Coronary artery (tissue), 2 donors: ENCODE measurements around the gene ACIN1.

Source experiments
- DNase-seq: peaks from one replicate; pipeline ENCODE4 v3.0.0-alpha.2; 2017; ENCODE audit warnings: low spot score
- H3K27ac ChIP-seq, 2 donors: fragments of 200-600 bp; sonication (generic); one replicate each; pipeline ENCODE4 v1.5.1; 2016 to 2019
- H3K4me3 ChIP-seq: fragments of 200-600 bp; sonication (generic); 2 replicates; pipeline ENCODE4 v1.5.1; 2016; ENCODE audit warnings: mild to moderate bottlenecking, moderate library complexity
- CTCF ChIP-seq: fragments of 200-600 bp; sonication (generic); IDR thresholded peaks from one replicate; pipeline ENCODE4 v1.5.1; 2019; ENCODE audit warnings: antibody characterized with exemption

ACIN1 gene

GRCh38 chr14:23071921-23072539 is 22.9 kb downstream of the ACIN1 start:
- peak overlapping the region; percentile 88 for H3K4me3 ChIP-seq
- H3K27ac ChIP-seq = peak overlapping the region; percentile 67 to 89
- DNase-seq = no peak
- no peak for TF ChIP-seq CTCF

GRCh38 chr14:23071244-23071920 is 23.6 kb downstream of the ACIN1 start:
- H3K27ac ChIP-seq = peak overlapping the region; percentile 67 to 89
- H3K4me3 ChIP-seq = peak overlapping the region; percentile 88
- DNase-seq = peak; percentile 89
- TF ChIP-seq CTCF = no peak

- peak overlapping the region; percentile 33 to 67 for H3K27ac ChIP-seq
- DNase-seq = no peak
- H3K4me3 ChIP-seq = peak overlapping the region; percentile 88
- no peak for TF ChIP-seq CTCF
Observed at GRCh38 chr14:23070262-23071129, 24.4 kb downstream of the ACIN1 start.

GRCh38 chr14:23069413-23069806 is 25.5 kb downstream of the ACIN1 start:
- H3K4me3 ChIP-seq = no peak overlapping the region
- TF ChIP-seq CTCF = no peak
- DNase-seq = no peak
- H3K27ac ChIP-seq = no peak overlapping the region

- no peak overlapping the region for H3K27ac ChIP-seq
- TF ChIP-seq CTCF = peak; percentile 98
- no peak for DNase-seq
- no peak overlapping the region for H3K4me3 ChIP-seq
Observed at GRCh38 chr14:23068789-23069412, 26.0 kb downstream of the ACIN1 start.

GRCh38 chr14:23067847-23068788 is 26.8 kb downstream of the ACIN1 start:
- no peak for TF ChIP-seq CTCF
- peak; percentile 57 for DNase-seq
- no peak overlapping the region for H3K4me3 ChIP-seq
- no peak overlapping the region for H3K27ac ChIP-seq
